ENCODE measurements around the gene LIN7C.

GRCh38 chr11:27468209-27468994 lies 38.2 kb downstream of the LIN7C start:
- no peak for TF ChIP-seq CTCF (IDR thresholded peaks at IDR 0.05; ENCODE audit: poor library complexity, severe bottlenecking)
- no peak for TF ChIP-seq REST (IDR thresholded peaks at IDR 0.05; ENCODE audit: borderline replicate concordance)
- TF ChIP-seq TAF1 (IDR thresholded peaks at IDR 0.05; ENCODE audit: low read depth) = no peak
- no peak for TF ChIP-seq RAD21 (conservative IDR thresholded peaks at IDR 0.05)
- TF ChIP-seq EZH2 (IDR thresholded peaks at IDR 0.05; ENCODE audit: borderline replicate concordance, insufficient read depth, low read length, poor library complexity, severe bottlenecking) = no peak
- TF ChIP-seq SMC3 (conservative IDR thresholded peaks at IDR 0.05; ENCODE audit: poor library complexity) = no peak
